Activated CD4-positive, alpha-beta T cell treated with anti-CD3 and anti-CD28 coated beads for 24 hours (primary cell): Measurements from ENCODE around the gene MFN2.

ENCODE experiments used
- DNase-seq, 2 donors: peaks; one replicate each; pipeline ENCODE4 v3.0.0-alpha.2; 2020; ENCODE audit warnings: low read depth in 2 of 2

Gene MFN2

GRCh38 chr1:12049616-12050015 is 69.4 kb downstream of the MFN2 start:
- no peak for DNase-seq

DNA sequence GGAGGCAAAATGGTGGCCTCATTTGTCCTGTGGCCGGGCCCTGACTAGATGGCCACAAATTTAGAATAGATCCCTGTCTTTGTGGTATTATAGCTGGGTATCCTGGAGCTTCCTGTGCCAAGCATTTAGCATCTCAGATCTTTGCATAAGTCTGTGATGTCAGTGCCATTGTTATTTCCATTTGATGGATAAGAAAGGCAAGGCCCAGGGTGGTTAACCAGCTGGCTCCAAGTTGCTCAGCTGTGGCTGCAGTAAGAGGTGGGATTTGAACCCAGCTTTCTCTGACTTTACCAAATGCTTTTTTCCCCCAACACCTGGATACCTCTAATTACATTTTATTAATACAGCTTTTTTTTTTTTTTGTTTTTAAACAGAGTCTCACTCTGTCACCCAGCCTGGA is 71.1 kb downstream of the MFN2 start:
- DNase-seq = no peak

- DNase-seq = no peak
Measured at GRCh38 chr1:12052008-12052573, 71.8 kb downstream of the MFN2 start.

DNA sequence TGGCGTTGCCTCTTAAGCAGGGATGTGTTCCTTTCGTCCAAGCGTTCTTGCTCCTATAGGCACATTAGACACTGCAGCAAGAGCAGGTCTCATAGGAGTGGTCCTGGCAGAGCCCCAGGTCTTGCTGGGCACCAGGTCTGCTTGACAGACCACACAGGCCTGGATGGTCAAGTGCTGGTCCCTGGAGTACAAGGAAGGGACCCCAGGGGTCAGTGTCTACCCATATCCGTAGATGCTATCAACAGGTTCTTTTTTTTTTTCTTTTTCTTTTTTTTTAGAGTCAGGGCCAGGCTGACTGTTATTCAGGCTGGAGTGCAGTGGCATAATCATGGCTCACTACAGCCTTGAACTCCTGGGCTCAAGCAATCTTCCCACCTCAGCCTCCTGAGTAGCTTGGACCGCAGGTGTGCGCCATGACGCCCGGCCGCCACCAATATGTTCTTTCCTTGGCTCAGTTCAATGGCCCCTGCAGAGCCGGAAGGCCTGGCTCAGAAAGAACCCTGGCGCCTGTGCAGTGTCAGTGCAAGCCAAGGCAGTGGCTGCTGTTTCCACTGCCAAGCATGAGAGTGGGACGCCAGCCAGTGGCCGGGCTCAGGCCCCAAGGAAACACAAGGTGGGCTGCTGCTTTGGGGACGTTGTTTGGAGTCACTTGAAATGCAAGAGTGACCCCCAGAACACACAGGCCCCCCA is 72.9 kb downstream of the MFN2 start:
- no peak for DNase-seq

- no peak for DNase-seq
Measured at GRCh38 chr1:12053752-12054548, 73.7 kb downstream of the MFN2 start.

DNA sequence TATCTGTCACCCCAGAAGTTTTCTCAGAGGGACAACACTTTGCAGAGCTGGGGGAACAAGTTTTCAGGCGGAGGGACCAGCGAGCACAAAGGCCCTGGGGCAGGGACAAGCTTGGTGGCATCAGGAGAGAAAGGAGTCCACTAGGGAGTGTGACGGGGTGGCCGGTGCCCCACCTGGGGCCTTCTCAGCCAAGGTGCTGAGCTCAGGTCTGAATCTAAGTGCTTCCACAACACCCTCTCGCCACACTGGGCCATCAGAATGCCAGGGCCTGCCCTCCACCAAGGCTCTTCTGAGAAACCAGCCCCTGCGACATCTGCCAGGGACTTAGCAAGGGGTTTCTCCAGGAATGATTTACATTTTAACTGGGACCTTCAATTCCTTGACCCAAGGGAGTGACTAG is 75.0 kb downstream of the MFN2 start:
- no peak for DNase-seq

- DNase-seq = no peak
Measured at GRCh38 chr1:12056331-12056841, 76.1 kb downstream of the MFN2 start.

GRCh38 chr1:12057382-12057781 is 77.1 kb downstream of the MFN2 start:
- no peak for DNase-seq

- no peak for DNase-seq
Measured at GRCh38 chr1:12057940-12058687, 77.9 kb downstream of the MFN2 start.

GRCh38 chr1:12059226-12059625 is 79.0 kb downstream of the MFN2 start:
- no peak for DNase-seq

DNA sequence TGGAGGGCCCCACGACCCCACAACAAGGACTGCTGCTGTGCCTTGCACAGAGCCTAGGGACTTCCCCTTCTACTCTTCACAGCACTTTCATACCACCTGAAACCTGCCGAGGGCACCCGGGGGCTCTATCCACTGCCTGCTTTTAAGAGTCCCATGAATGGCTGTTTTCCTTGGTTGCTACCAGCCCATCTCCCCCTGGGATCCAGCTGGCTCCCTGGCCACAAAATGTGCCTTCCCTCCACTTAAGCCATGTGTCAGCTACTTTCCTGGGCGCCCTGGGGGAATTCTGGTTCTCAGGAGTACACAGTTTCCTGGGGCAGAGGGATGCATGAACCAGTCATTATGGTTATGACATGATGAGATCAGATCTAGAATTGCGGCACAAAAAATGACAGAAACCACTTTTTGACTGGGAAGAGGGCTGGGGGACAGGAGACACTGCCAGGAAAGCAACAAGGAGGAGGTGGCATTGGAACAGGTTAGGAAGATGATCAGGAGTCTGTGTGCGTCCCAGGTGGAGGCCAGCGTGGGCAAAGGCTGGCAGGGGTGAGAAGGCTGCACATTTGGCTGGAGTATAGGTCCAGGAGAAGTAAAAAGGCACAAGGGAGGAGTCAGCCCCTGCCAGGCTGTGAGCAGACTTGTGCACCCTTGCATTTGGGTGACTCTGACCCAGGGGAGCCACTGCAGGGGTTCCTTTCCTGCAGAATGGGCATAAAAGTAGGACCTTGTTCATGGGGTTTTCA is 79.6 kb downstream of the MFN2 start:
- no peak for DNase-seq

DNA sequence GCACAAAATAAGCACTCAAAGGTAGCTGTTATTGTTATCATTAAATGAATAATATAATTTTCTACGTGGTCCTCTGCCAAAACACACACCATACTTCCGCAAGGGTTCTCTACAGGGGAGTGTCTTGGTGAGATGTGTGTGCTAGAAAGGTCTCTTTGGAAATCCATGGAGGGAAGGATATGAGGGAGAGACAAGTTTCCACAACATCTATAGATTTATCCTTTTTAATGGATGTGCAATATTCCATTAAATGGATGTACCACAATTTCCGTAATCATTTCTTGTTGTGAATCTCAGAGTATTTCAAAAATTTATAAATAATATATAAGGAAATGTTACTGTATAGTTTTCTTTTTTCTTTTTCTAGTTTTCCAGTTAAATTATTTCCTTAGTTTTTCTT is 80.3 kb downstream of the MFN2 start:
- DNase-seq = no peak
